ENCODE data around the gene KCTD7. TPM values are rescaled to one million over a fixed set of nuclear protein-coding genes. Genes with fewer than 3 reads are reported as not detected.

Gene KCTD7
- total and polyA plus RNA-seq, 3 donors from 2014 or later: 36.1 to 71.7 (median 62.4) TPM

- no peaks in the 10 kb centered on the region for H3K9me3 ChIP-seq
These were observed 9.8 kb downstream of the KCTD7 start for GRCh38 chr7:66638309-66639099.

GRCh38 chr7:66639773-66640172, 11.1 kb downstream of the KCTD7 start:
- intact Hi-C loops (cut with DNase I; ENCODE audit: low total_unique reads): no loop called here
- WGBS, 2 donors: 82 to 83% methylated on average over 3 of the region's 3 CpGs
- no peaks in the 10 kb centered on the region for H3K27me3 ChIP-seq
- DNase-seq: no peak
- H3K27ac ChIP-seq: no peak overlapping the region
- H3K36me3 ChIP-seq (ENCODE audit: low read depth, missing control alignments): no peaks in the 10 kb centered on the region
- TF ChIP-seq POLR2A (IDR thresholded peaks at IDR 0.05): no peak
- TF ChIP-seq, protein P1, sequence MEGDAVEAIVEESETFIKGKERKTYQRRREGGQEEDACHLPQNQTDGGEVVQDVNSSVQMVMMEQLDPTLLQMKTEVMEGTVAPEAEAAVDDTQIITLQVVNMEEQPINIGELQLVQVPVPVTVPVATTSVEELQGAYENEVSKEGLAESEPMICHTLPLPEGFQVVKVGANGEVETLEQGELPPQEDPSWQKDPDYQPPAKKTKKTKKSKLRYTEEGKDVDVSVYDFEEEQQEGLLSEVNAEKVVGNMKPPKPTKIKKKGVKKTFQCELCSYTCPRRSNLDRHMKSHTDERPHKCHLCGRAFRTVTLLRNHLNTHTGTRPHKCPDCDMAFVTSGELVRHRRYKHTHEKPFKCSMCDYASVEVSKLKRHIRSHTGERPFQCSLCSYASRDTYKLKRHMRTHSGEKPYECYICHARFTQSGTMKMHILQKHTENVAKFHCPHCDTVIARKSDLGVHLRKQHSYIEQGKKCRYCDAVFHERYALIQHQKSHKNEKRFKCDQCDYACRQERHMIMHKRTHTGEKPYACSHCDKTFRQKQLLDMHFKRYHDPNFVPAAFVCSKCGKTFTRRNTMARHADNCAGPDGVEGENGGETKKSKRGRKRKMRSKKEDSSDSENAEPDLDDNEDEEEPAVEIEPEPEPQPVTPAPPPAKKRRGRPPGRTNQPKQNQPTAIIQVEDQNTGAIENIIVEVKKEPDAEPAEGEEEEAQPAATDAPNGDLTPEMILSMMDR (IDR thresholded peaks at IDR 0.05): no peak
- no peak overlapping the region for H3K4me3 ChIP-seq
- no peaks in the 10 kb centered on the region for H3K4me1 ChIP-seq
- H3K9me3 ChIP-seq: no peaks in the 10 kb centered on the region

More at GRCh38 chr7:66638309-66639099, 9.8 kb downstream of the KCTD7 start:
- no peak for DNase-seq
- 92 to 96% methylated on average over 21 of the region's 21 CpGs for WGBS, 2 donors
- no peaks in the 10 kb centered on the region for H3K4me1 ChIP-seq
- H3K4me3 ChIP-seq: no peak overlapping the region
- TF ChIP-seq, protein P1 (IDR thresholded peaks at IDR 0.05): no peak
- no peak for TF ChIP-seq POLR2A (IDR thresholded peaks at IDR 0.05)
- no peaks in the 10 kb centered on the region for H3K36me3 ChIP-seq (ENCODE audit: low read depth, missing control alignments)
- intact Hi-C loops (cut with DNase I; ENCODE audit: low total_unique reads): no loop called here
- no peak overlapping the region for H3K27ac ChIP-seq
- H3K27me3 ChIP-seq: no peaks in the 10 kb centered on the region

- DNase-seq: no peak
These were observed 12.3 kb downstream of the KCTD7 start for GRCh38 chr7:66640802-66641525.

DNA sequence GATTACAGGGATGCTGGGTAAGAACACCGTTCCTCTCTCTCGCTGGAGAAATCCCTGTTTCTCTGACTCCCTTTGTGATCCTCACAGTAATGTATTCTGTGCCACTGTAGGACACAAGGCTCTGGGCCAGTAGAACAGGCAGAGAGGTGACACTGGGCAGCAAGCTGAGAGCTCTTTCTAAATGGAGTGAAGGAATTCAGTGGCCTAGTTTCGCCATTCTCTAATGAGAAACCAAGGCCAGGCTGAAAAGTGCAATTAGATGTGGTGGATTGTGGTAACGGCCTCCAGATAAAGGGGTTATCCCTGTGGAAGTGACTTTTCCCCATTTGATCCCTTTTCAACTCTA, 12.8 kb downstream of the KCTD7 start:
- Histone ChIP-seq H3K27ac (no peak overlapping the region), H3K4me1 (no peaks in the 10 kb centered on the region), H3K4me3 (no peak overlapping the region), H3K9me3 (no peaks in the 10 kb centered on the region), H3K27me3 (no peaks in the 10 kb centered on the region), H3K36me3 (ENCODE audit: low read depth, missing control alignments) (no peaks in the 10 kb centered on the region)
- intact Hi-C loops (cut with DNase I; ENCODE audit: low total_unique reads): no loop called here
- WGBS, 2 donors: 88 to 89% methylated on average over 4 of the region's 4 CpGs
- no peak for DNase-seq
- TF ChIP-seq POLR2A (IDR thresholded peaks at IDR 0.05): no peak
- TF ChIP-seq, protein P1 (IDR thresholded peaks at IDR 0.05): no peak

More at GRCh38 chr7:66640802-66641525, 12.3 kb downstream of the KCTD7 start:
- Histone ChIP-seq H3K4me1 (no peaks in the 10 kb centered on the region), H3K27ac (no peak overlapping the region), H3K4me3 (no peak overlapping the region), H3K9me3 (no peaks in the 10 kb centered on the region), H3K27me3 (no peaks in the 10 kb centered on the region), H3K36me3 (ENCODE audit: low read depth, missing control alignments) (no peaks in the 10 kb centered on the region)
- 85 to 92% methylated on average over 7 of the region's 7 CpGs for WGBS, 2 donors
- TF ChIP-seq, protein P1 (IDR thresholded peaks at IDR 0.05): no peak
- no peak for TF ChIP-seq POLR2A (IDR thresholded peaks at IDR 0.05)
- intact Hi-C loops (cut with DNase I; ENCODE audit: low total_unique reads): no loop called here
